Eye (tissue), 1 donor: ENCODE measurements around the gene TSGA10IP.

Experiments
- DNase-seq: peaks from one replicate; pipeline ENCODE4 v3.0.0-alpha.2; 2015

Gene TSGA10IP

GRCh38 chr11:65945430-65945911 is at the start of gene TSGA10IP:
TSGA10IP (plus strand) TSS chr11:65945480; CDS start chr11:65945676, 196 bp downstream.
- peak; percentile 50 for DNase-seq

- no peak for DNase-seq
These were observed 49.7 kb upstream of the TSGA10IP start for GRCh38 chr11:65895482-65895981.

DNA sequence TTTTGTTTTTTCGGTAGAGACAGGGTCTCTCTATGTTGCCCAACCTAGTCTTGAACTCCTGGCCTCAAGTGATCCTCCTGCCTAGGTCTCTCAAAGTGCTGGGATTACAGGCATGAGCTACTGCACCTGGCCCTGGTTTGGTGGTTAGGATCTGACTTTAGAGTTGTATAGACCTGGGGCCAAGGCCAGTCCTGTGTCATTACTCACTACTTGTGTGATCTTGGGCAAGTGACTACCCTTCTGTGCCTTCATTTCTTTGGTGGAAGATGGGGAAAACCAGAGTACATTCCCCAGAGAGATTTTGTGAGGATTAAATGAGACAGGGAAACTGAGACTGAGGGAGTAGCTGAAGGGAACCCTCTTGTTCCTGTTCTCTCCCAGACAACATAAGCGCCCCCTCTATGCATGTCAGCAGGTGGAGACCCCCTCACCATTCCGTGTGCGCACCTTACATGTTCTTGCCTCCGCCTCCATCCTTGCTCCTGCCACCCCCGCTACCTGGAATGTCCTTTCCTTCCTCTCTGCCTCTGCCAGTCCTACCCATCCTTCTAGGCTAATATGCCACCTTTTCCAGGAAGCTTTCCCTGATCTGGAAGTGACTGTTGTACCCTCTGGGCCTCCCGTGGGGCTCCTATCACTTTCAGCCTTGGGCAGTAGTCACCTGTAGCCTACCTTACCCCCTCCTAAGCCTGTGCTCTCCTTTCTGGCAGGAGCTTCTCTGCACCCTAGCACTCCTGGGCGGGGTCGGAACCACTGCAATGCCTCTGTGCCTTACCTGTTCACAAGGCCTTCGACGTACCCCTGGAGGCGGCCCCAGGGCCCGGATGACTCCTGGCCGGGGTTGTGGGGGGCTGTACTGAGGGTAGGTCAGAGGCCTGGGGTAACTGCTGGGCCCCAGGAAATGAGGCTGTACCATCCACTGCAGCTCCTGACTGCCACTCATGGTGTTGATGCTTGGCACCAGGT is 49.0 kb upstream of the TSGA10IP start:
- DNase-seq = no peak

DNA sequence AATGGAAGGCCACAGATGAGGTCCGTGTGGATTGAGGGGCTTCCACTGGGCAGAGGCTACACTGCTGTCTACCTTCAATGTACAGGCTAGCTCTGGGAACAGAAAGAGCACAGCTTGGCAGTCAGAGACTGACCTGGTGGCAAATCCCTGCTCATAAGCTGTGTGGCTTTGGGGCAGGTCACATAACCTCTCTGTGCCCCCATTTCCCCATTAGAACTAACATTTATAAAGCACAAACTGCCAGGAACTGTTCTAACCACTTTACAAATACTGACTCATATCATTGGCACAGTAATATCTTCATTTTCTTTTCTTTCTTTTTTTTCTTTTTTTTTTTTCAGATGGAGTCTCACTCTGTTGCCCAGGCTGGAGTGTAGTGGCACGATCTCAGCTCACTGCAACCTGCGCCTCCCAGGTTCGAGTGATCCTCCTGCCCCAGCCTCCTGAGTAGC is 48.2 kb upstream of the TSGA10IP start:
- no peak for DNase-seq

- DNase-seq = peak; percentile 10
These were observed 46.5 kb upstream of the TSGA10IP start for GRCh38 chr11:65898656-65899355.

DNA sequence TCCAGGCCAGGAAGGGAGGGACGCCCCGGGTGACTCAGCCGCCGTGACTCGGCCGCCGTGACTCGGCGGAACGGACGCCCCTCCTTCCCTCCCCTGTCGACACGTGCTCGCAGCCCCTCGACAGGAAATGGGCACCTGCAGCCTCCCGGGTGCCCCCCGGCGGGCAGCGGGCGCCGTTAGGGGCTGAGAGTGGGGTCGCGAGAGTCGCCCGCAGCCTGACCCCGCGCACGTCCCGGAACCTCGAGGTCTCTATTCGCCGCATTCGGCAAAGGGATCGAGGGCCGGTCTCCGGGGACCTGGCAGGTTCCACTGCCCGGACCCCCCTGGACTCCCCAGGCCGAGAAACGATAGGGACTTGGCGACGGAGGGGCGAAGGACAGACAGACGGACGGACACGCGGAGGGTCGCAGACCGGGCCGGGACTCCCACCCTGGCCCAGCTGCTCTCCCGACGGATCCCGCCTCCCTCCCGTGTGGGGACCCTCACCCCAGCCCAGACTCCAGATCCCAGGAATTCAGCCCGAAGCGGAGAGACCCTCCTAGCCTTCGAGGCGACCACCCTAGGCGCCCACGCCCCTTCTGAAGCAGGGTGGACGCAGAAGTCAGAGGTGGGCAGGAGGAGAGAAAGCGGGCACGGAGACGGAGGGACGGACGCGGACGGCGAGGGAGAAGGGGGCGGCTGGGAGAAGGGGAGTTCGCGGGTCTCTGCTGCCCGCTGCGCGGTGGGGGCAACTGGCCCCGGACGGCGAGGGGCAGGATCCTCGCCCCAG is 45.7 kb upstream of the TSGA10IP start:
- peak; percentile 56 for DNase-seq

- DNase-seq = peak; percentile 74
These were observed 45.0 kb upstream of the TSGA10IP start, which contains the start of gene FOSL1 for GRCh38 chr11:65900125-65900898. FOSL1 (minus strand) TSS chr11:65900388; CDS start chr11:65900339, 49 bp downstream.

GRCh38 chr11:65900899-65901180 is 44.4 kb upstream of the TSGA10IP start:
- no peak for DNase-seq

- peak; percentile 33 for DNase-seq
These were observed 42.2 kb upstream of the TSGA10IP start for GRCh38 chr11:65903068-65903481.

DNA sequence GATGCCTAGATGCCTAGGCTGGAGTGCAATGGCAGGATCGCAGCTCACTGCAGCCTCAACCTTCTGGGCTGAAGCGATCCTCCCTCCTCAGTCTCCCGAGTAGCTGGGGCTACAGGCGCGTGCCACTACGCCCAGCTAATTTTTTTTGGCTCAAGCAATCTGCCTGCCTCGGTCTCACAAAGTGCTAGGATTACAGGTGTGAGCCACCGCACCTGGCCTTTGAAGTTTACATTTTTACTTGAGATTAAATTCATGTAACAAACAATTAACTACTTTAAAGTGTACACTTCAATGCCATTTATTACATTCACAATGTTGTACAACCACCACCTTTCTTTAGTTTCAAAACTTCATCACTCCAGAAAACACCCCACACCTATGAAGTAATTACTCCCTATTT is 41.6 kb upstream of the TSGA10IP start:
- DNase-seq = no peak

- DNase-seq = no peak
These were observed 38.7 kb upstream of the TSGA10IP start for GRCh38 chr11:65906602-65907001.

- no peak for DNase-seq
These were observed 37.4 kb upstream of the TSGA10IP start for GRCh38 chr11:65907878-65908277.

DNA sequence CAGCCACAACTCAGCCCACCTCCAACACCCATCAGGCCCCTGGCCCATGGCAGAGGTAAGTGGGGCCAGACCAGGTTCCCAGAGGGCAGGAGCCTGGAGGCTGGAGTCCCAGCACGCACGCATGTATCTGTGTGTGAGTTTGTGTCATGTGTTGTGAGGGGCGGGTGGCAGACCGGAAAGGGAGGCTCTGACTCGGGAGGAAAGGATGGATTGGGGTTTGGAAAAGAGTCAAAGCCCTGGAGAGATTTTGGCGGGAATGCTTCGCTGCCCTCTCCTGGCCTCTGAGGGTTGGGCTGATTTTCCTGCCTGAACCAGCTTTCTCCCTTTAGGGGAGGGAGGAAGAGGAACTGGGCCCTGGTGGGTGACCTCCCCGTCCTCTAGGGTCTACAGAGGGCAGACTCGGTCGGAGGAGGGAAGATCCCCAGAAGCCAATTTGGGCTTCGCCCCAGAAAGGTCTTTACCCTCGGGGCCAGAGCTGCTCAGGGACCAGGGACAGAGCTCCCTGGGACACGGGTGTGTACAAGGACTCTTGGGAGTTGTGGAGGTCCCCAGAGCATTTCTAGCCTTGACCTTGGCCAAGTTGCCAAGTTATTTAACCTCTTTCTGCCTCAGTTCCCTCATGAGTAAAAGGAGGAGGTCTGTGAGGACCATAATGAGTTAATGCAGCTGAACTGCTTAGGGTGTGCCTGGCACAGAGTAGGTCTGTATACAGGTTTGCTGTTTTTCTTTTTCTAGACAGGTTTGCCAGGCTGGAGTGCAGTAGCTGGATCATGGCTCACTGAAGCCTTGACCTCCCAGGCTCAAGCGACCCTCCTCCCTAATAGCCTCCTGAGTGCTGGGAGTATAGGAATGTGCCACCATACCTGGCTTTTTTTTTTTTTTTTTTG is 33.4 kb upstream of the TSGA10IP start:
- peak; percentile 77 for DNase-seq

- no peak for DNase-seq
These were observed 32.4 kb upstream of the TSGA10IP start for GRCh38 chr11:65912845-65913244.

DNA sequence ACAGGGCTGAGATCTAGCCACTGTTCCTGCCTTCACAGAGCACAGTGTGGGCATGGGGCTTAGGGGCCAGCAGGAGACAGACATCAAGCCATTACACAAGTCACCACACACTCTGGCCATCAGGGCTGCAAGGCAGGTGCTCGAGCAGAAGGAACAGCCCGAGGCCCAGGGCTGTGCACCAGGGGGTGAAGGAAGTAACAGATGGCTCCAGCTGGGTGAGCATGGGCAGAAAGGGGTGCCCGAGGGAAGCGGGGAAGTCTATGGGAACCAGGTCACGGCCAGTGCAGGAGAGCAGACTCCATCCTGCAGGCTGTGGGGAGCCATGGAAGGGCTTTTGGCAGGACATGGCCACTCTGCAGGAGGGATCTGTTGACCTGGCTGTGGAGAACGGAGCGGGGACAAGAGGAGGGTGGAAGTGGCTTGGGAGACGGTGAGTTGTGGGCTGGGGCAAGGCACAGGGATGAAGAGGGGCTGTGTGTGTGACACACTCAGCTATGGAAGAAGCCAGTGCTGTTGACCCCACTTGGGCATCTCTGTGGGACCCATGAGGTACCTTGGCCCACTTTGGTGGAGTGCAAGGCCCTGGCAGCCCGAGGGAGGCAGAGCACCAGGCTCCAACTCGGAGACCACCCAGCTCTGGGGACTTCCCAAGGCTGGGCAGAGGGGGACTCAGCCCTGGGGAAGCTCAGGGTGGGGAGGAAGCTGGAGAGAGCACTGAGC is 30.0 kb upstream of the TSGA10IP start:
- peak; percentile 54 for DNase-seq

DNA sequence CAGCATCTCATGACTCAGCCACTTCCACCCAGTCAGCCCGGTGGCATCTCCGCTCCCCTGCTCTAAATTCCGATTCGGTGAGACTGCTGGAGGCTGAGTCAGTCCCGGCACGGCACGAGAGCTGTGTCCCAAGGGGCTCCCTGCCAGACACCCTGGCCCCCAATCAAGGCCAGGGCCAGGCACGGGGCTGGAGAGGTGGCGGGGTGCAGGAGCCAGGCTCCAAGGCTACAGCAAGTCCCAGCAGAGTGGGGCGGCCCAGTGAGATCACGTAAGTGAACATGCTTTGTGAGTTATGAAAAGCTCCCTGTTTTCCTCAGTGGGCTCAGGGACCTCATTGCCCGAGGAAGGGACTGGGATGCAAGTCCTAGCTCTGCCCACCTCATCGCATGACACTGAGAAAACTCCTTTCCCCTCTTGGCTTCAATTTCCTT is 29.4 kb upstream of the TSGA10IP start:
- peak; percentile 36 for DNase-seq

DNA sequence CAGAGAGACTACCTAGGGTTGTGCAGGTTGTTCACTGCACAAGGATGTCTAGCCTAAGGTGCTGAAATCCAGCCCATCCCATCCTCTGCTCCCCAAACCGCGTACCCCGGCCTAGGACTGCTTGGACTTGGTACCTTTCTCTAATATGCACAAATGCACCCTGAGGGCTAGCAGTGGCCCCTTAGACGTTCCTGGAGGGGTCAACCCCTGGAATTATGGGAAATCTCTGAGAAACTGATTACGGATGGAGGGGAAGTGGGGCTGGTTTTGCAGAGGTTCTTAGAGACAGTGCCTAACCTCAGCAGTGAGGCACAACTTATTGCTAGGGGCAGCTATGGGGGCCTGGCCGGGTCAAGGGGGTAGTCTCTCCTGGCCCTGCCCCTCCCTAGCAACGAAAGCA is 28.9 kb upstream of the TSGA10IP start:
- DNase-seq = no peak

GRCh38 chr11:65917077-65917433 is 28.2 kb upstream of the TSGA10IP start:
- DNase-seq = no peak

DNA sequence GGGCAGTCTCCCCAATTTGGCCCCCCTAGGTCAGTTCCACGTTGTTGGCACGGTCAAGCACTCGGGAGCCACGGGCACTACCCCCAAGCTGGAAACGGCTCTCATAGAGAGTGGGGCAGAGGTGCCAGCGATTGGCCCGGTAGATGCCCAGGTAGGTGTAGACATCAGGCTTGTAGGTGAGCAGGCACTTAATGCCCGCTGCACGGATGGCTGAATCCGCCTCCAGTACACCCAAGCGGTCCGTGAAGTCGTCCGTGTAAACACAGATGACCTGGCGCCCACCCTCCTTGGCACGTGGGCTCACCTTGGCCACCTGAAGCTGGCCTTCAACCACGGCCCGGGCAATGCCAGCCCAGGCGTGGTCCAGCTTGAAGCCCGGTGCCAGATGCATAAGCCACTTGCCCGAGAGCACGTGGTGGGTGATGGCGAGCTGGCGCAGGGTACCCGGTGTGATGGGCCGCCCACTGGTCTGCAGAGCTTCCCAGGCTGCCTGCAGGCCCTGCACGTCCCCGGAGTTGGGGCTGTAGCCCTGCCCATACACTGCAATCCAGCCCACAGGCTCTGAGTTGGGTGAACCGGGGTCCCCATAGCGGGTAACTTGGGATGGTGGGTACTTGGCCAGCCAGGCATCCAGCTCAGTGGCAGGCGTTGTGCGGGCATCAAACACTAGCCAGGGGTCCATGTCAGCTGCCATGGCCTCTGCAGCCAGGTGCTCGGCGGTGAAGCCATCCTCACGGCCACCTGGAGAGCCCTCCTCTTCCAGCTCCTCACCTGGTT is 27.7 kb upstream of the TSGA10IP start:
- no peak for DNase-seq
